SJCRH30 (cell line): Measurements from ENCODE around the gene STK11. TPM values are rescaled to one million over a fixed set of nuclear protein-coding genes. Genes with fewer than 3 reads are reported as not detected.
"Not testable (repeated sequence)": the region's sequence is repeated elsewhere in the genome, so short reads cannot be mapped to it uniquely, and the experiment has no call there.

Experiments used
- DNase-seq, 2 experiments: peaks; one replicate each; pipeline ENCODE4 v3.0.0-alpha.2; 2015 to 2020
- H3K27ac ChIP-seq: fragments of 250-450 bp; sonication (Bioruptor Pico); 2 replicates; pipeline ENCODE4 v1.5.1; 2020; ENCODE audit warnings: mild to moderate bottlenecking, moderate library complexity
- H3K27me3 ChIP-seq: fragments of 250-450 bp; sonication (Bioruptor Pico); 2 replicates; pipeline ENCODE4 v1.5.1; 2020; ENCODE audit warnings: mild to moderate bottlenecking, moderate library complexity
- H3K36me3 ChIP-seq: fragments of 250-450 bp; sonication (Bioruptor Pico); 2 replicates; pipeline ENCODE4 v1.5.1; 2020; ENCODE audit warnings: mild to moderate bottlenecking, moderate library complexity
- H3K4me1 ChIP-seq: fragments of 250-450 bp; sonication (Bioruptor Pico); 2 replicates; pipeline ENCODE4 v1.5.1; 2020; ENCODE audit warnings: mild to moderate bottlenecking, moderate library complexity
- H3K4me3 ChIP-seq: fragments of 250-450 bp; sonication (Bioruptor Pico); 2 replicates; pipeline ENCODE4 v1.5.1; 2020; ENCODE audit warnings: mild to moderate bottlenecking, moderate library complexity
- H3K9me3 ChIP-seq: fragments of 250-450 bp; sonication (Bioruptor Pico); replicated peaks from 2 replicates; pipeline ENCODE4 v1.5.1; 2020; ENCODE audit warnings: mild to moderate bottlenecking, moderate library complexity
- total RNA-seq: library from RNA; depleted of rRNA; stranded (reverse); fragments of >200 nt; shearing (Covaris generic); gene quantifications from 2 replicates; pipeline ENCODE4 v1.2.3, GENCODE V29; 2014

The STK11 gene
- total RNA-seq, 1 experiment from 2014 or later = 43.6 TPM

GRCh38 chr19:1239796-1240737 lies 34.5 kb downstream of the STK11 start:
- H3K27me3 ChIP-seq = peaks cover 4% of the 10 kb centered on the region; the same call in 1 of the 2 replicates
- H3K4me3 ChIP-seq = peak overlapping the region; percentile 57
- peaks cover 8% of the 10 kb centered on the region; the same call in 1 of the 2 replicates for H3K4me1 ChIP-seq
- no peaks in the 10 kb centered on the region for H3K36me3 ChIP-seq
- peak; percentile 87 to 92 for DNase-seq
- no peaks in the 10 kb centered on the region for H3K9me3 ChIP-seq
- no peak overlapping the region for H3K27ac ChIP-seq

- Histone ChIP-seq H3K9me3 (no peaks in the 10 kb centered on the region), H3K27ac (no peak overlapping the region), H3K4me1 (peaks cover 8% of the 10 kb centered on the region; the same call in 1 of the 2 replicates), H3K36me3 (no peaks in the 10 kb centered on the region), H3K27me3 (peaks cover 4% of the 10 kb centered on the region; the same call in 1 of the 2 replicates), H3K4me3 (peak overlapping the region; percentile 76)
- no peak for DNase-seq
These were observed 35.3 kb downstream of the STK11 start for GRCh38 chr19:1240925-1241324.

GRCh38 chr19:1241417-1242095 lies 36.0 kb downstream of the STK11 start, which contains the start of gene ATP5F1D:
ATP5F1D (plus strand) TSS chr19:1241751; CDS start chr19:1241851, 100 bp downstream.
- Histone ChIP-seq H3K4me3 (peak within 1 kb of the TSS; percentile 76), H3K27me3 (peaks cover 4% of the 10 kb centered on the region; the same call in 1 of the 2 replicates), H3K36me3 (no peaks in the 10 kb centered on the region), H3K9me3 (no peaks in the 10 kb centered on the region), H3K4me1 (peaks cover 6% of the 10 kb centered on the region; the same call in 1 of the 2 replicates), H3K27ac (no peak within 1 kb of the TSS; the same call in 1 of the 2 replicates)
- peak; percentile 93 to 94 for DNase-seq

GRCh38 chr19:1243768-1244692 lies 38.5 kb downstream of the STK11 start:
- H3K4me1 ChIP-seq = peaks cover 9% of the 10 kb centered on the region; the same call in 1 of the 2 replicates
- no peak overlapping the region for H3K4me3 ChIP-seq
- H3K36me3 ChIP-seq = no peaks in the 10 kb centered on the region
- no peaks in the 10 kb centered on the region for H3K27me3 ChIP-seq
- DNase-seq = peak; percentile 75 to 80
- H3K9me3 ChIP-seq = no peaks in the 10 kb centered on the region
- no peak overlapping the region for H3K27ac ChIP-seq

GRCh38 chr19:1244693-1245451 lies 39.3 kb downstream of the STK11 start:
- Histone ChIP-seq H3K4me3 (no peak overlapping the region), H3K4me1 (peaks cover 9% of the 10 kb centered on the region; the same call in 1 of the 2 replicates), H3K36me3 (peaks cover 2% of the 10 kb centered on the region; the same call in 1 of the 2 replicates), H3K27me3 (no peaks in the 10 kb centered on the region), H3K9me3 (no peaks in the 10 kb centered on the region), H3K27ac (no peak overlapping the region)
- no peak for DNase-seq

GRCh38 chr19:1245494-1246264 lies 40.1 kb downstream of the STK11 start:
- no peak for DNase-seq
- peaks cover 3% of the 10 kb centered on the region; the same call in 1 of the 2 replicates for H3K36me3 ChIP-seq
- no peaks in the 10 kb centered on the region for H3K27me3 ChIP-seq
- no peaks in the 10 kb centered on the region for H3K9me3 ChIP-seq
- no peak overlapping the region for H3K4me3 ChIP-seq
- H3K4me1 ChIP-seq = peaks cover 9% of the 10 kb centered on the region; the same call in 1 of the 2 replicates
- H3K27ac ChIP-seq = no peak overlapping the region

GRCh38 chr19:1246265-1247087 lies 40.9 kb downstream of the STK11 start:
- not testable (repeated sequence) for H3K9me3 ChIP-seq, H3K27ac ChIP-seq, H3K4me1 ChIP-seq, H3K4me3 ChIP-seq, DNase-seq, H3K27me3 ChIP-seq
- H3K36me3 ChIP-seq = peaks cover 11% of the 10 kb centered on the region; the same call in 1 of the 2 replicates

- peak overlapping the region; percentile 78 for H3K4me3 ChIP-seq
- peaks cover 12% of the 10 kb centered on the region for H3K4me1 ChIP-seq
- no peaks in the 10 kb centered on the region for H3K9me3 ChIP-seq
- H3K36me3 ChIP-seq = peaks cover 15% of the 10 kb centered on the region; the same call in 1 of the 2 replicates
- H3K27me3 ChIP-seq = no peaks in the 10 kb centered on the region
- DNase-seq = no peak
- H3K27ac ChIP-seq = peak overlapping the region; percentile 86
These were observed 42.2 kb downstream of the STK11 start for GRCh38 chr19:1247748-1248138.

GRCh38 chr19:1248139-1248785 lies 42.7 kb downstream of the STK11 start, which contains the start of gene MIDN:
MIDN (plus strand) TSS chr19:1248583; CDS start chr19:1250297, 1,714 bp downstream.
- Histone ChIP-seq H3K4me3 (peak within 1 kb of the TSS; percentile 78), H3K9me3 (no peaks in the 10 kb centered on the region), H3K27me3 (no peaks in the 10 kb centered on the region), H3K36me3 (peaks cover 15% of the 10 kb centered on the region; the same call in 1 of the 2 replicates), H3K27ac (peak within 1 kb of the TSS; percentile 91), H3K4me1 (peaks cover 13% of the 10 kb centered on the region)
- DNase-seq = peak; percentile 78 to 85

GRCh38 chr19:1248786-1249297 lies 43.3 kb downstream of the STK11 start:
- no peaks in the 10 kb centered on the region for H3K9me3 ChIP-seq
- H3K4me3 ChIP-seq = peak overlapping the region; percentile 78
- peak overlapping the region; percentile 91 for H3K27ac ChIP-seq
- peaks cover 19% of the 10 kb centered on the region for H3K36me3 ChIP-seq
- H3K4me1 ChIP-seq = peaks cover 18% of the 10 kb centered on the region
- no peaks in the 10 kb centered on the region for H3K27me3 ChIP-seq
- peak in 1 of 2 experiments; percentile 87 for DNase-seq

- DNase-seq = peak; percentile 89 to 95
These were observed 43.9 kb downstream of the STK11 start for GRCh38 chr19:1249298-1249989.

More at GRCh38 chr19:1249298-1249989, 43.9 kb downstream of the STK11 start:
- H3K4me1 ChIP-seq = peaks cover 19% of the 10 kb centered on the region
- H3K9me3 ChIP-seq = no peaks in the 10 kb centered on the region
- no peaks in the 10 kb centered on the region for H3K27me3 ChIP-seq
- H3K36me3 ChIP-seq = peaks cover 24% of the 10 kb centered on the region
- H3K4me3 ChIP-seq = peak overlapping the region; percentile 78
- peak overlapping the region; percentile 91 for H3K27ac ChIP-seq
